Globus pallidus (tissue), 1 donor: Measurements from ENCODE around the gene DNAH17.
A peak's percentile ranks its signal among the peaks of the same experiment; 100 is the strongest.

Source experiments
- DNase-seq: peaks from one replicate; pipeline ENCODE4 v3.0.0-alpha.2; 2015; ENCODE audit warnings: low spot score

DNAH17 gene, protein sequence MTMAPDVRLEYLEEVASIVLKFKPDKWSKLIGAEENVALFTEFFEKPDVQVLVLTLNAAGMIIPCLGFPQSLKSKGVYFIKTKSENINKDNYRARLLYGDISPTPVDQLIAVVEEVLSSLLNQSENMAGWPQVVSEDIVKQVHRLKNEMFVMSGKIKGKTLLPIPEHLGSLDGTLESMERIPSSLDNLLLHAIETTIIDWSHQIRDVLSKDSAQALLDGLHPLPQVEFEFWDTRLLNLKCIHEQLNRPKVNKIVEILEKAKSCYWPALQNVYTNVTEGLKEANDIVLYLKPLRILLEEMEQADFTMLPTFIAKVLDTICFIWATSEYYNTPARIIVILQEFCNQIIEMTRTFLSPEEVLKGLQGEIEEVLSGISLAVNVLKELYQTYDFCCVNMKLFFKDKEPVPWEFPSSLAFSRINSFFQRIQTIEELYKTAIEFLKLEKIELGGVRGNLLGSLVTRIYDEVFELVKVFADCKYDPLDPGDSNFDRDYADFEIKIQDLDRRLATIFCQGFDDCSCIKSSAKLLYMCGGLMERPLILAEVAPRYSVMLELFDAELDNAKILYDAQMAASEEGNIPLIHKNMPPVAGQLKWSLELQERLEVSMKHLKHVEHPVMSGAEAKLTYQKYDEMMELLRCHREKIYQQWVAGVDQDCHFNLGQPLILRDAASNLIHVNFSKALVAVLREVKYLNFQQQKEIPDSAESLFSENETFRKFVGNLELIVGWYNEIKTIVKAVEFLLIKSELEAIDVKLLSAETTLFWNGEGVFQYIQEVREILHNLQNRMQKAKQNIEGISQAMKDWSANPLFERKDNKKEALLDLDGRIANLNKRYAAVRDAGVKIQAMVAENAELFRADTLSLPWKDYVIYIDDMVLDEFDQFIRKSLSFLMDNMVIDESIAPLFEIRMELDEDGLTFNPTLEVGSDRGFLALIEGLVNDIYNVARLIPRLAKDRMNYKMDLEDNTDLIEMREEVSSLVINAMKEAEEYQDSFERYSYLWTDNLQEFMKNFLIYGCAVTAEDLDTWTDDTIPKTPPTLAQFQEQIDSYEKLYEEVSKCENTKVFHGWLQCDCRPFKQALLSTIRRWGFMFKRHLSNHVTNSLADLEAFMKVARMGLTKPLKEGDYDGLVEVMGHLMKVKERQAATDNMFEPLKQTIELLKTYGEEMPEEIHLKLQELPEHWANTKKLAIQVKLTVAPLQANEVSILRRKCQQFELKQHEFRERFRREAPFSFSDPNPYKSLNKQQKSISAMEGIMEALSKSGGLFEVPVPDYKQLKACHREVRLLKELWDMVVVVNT (N-terminal part only)

DNA sequence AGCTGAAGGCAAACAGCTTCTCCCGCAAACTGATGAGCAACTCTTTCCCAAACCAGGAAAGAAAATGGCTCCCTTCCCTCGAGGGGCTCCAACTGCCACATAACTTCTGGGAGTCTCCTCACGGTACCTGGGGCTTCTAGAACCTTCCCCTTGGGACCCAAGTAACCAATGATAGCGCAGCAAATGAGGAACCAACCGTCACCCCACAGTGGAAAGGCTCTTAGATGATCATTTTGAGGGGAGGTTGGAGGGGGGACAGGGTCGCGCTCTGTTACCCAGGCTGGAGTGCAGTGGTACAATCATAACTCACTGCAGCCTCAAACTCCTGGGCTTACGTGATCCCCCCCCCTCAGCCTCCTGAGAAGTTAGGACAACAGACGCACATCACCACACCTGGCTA is at the start of gene DNAH17:
Gene DNAH17, minus strand, starts transcription at position 101 of the 400 bp plus-strand sequence. CDS start 2,339 bp downstream, outside the sequence.
- no peak for DNase-seq

DNA sequence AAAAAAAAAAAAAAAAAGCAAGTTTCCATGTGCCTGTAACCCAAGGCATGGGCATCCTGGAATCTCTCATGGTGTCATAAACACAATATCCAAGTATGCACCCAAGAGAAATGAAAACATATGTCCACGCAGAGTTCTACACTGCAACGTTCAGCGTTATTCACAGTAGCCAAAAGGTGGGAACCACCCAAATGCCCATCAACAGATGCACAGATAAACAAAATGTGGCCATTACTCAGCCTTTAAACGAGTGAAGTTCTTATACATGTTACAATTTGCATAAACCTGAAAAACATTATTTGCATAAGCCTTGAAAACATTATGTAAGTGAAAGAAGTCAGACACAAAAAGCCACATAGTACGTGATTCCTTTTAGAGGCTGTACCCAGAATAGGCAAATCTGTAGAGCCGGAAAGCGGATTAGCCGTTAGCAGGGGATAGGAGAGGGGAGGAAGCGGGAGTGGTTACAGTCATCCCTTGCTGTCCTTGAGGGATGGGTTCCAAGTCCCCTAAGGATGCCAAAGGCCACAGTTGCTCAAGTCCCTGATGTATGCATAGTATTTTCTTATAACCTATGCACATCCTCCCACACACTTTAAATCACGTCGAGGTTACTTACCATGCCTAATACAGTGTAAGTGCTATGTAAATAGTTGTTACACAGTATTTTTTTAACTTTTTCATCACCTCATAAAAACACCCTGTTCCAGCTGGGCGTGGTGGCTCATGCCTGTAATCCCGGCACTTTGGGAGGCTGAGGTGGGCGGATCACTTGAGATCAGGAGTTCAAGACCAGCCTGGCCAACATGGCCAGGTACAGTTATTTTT is 47.3 kb upstream of the DNAH17 start:
- DNase-seq, result no peak

DNA sequence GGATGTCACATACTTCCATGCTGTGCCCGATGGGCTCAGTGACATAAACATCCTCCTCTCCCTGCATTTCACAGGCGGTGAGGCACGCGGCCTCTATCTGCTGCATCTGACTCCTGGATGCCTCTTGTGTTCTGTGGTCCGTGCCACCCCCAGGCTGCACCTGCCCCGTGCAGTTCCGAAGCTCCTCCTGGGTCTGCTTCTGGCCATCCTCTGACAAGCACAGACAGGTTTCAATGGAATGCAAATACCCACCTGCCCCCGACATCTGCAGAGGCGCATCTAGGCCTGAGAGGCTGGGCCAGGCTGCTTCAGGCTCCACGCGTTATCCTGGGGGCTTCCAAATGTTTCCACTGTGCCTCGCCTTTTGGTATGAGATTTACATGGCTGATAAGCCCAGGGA is 46.3 kb upstream of the DNAH17 start:
- no peak for DNase-seq

DNA sequence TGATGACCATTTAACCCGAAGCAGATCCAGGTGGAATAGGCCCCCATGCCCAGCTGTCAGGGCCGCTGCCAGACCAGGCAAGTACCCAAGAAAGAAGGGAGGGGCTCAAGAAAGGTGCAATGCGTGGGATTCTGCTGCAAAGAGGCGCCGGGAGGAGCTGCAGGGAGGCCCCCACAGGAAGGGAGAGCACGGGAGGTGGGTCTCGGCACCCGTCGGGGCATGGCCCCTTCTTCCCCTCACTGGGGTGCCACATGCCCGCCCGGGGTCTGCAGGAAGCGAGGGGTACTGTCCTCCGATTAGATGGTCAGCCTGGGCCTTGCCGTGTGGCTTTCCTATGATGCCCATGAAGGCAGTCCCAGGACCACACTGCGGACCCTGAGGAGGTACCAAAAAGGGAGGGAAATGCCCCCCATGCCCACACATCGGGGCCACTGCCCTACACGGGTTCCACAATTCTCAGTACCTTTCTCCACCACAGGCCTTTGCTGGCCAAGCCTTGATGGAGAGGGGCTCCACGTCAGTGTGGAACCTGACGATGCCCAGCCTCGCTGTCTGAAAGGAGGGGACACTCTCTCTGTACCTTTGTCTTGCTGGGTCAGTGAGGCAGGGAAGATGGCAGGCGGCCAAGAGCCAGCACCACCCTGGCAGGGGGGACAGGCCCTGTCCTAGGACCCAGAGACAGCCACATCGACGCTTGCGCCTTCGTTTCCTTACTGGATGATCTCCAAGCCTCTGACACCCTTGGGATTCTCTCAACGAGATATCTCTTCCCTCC is 45.5 kb upstream of the DNAH17 start:
- DNase-seq, result no peak

DNA sequence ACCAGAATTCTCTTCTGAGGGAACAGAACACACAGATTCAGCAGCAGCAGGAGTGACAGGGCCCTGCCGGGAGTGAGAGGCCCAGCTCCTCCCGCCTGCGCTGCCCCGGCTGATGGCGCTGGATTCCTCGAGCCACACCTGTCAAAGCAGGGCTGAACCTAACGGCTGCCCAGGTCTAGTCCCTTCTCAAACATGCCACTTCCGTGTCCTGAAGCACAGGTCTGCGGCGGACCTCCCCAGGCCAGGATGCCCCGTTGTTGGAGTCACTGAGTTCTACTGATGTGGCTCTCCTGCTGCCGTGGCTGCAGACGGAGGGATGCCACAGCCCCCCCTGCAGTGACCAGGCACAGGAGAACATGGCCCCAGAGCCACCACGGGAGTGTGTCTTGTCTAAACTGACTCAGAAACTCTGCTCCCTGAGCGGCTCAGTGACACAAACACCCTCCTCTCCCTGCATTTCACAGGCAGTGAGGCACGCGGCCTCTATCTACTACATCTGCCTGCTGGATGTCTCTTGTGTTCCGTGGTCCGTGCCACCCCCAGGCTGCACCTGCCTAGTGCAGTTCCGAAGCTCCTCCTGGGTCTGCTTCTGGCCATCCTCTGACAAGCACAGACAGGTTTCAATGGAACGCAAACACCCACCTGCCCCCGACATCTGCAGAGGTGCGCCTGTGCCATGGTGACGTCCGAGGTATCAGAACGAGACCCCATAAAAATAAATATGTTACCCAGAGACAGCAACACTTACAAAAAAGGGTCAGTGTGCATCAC is 44.7 kb upstream of the DNAH17 start:
- no peak for DNase-seq

DNA sequence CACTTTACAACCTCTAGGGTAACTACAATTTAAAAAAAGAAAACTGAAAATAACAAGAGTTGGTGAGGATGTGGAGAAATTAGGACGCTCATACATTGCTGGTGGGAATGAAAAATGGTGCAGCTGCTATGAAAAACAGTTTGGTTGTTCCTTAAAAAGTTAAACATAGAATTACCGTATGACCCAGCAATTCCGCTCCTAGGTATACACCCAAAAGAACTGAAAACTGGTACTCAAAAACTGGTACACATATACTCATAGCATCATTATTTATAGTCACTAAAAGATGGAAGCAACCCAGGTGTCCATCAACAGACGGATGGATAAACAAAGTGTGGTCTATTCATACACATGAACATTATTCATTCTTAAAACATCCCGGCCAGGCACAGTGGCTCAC is 42.9 kb upstream of the DNAH17 start:
- no peak for DNase-seq

DNA sequence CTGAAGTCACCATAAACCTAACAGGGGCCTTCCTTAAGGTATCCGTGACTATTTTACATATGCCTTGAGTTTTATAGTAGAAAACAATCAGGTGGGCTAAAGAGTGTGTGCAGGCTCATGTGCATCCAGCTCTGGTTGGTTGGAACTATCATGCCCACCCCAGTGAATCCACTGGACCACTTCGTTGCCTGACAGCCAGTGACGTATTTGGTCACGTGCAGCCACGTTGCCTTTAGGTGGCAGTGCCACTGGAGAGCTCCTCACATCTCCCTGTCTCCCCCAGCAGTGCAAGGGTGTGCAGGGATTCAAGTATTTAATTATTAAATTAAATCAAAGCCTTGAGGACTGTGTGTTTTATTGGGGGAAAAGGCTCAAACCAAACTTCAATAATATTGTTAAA is 42.1 kb upstream of the DNAH17 start:
- no peak for DNase-seq

DNA sequence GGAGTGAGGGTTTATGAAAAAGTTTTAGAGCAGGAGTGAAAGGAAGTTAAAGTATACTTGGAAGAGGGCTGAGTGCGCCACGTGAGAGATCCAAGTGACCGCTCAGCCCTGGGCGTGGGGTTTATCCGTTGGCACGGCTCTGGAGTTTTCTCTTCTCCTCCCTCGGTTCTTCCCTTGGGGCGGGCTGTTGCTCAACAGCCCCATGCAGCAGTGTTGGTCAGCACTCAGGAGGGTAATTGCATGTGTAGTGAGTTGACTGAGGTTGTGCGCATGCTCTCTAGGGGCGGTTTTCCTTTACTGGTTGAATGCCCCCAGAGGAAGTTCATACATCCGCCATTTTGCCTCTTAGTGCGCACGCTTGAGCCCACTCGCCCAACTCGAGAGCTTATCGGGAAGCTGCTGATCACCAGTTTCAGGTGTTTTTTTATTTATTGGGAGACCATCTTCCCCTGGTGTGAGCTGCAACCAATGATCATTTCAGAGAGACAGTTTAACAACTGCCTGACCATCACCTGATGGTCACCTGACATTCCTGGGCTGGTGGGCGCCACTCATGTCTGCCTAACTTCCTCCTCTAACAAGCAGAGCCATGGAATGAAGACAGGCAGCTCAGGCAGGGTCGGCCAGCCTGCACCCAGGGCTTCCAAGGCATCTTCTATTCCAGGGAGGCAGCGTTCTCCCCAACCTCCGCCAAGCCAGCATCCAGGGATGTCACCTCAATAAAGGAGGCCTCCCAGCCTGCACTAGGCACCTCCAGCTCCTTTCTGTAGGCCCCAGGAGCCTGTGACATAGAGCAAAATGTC is 41.3 kb upstream of the DNAH17 start:
- no peak for DNase-seq

DNA sequence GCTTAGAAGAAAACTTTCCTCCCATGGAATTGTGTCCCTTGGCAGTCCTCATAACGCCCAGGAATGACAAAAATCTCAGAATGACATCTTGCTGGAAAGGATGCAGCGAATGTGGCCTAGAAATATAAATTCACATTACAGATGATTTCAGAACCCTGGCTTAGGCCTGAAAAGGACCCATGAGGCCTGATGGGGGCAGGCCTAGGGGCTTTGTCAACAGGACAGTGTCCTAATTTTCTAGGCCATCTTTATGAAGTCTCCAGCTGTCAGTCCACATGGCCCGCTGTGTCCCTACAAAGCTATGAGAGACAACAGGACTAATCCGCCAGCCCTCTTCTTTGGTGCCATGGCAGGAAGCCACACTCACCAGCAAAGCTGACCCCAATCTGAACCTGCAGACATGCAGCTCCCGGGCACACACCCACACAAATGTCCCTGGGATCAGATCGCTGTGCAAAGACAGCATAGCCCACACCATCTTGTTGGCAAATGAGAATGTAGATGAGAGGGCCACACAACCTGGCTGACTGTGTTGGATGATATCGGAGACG is 40.4 kb upstream of the DNAH17 start:
- DNase-seq, result no peak

DNA sequence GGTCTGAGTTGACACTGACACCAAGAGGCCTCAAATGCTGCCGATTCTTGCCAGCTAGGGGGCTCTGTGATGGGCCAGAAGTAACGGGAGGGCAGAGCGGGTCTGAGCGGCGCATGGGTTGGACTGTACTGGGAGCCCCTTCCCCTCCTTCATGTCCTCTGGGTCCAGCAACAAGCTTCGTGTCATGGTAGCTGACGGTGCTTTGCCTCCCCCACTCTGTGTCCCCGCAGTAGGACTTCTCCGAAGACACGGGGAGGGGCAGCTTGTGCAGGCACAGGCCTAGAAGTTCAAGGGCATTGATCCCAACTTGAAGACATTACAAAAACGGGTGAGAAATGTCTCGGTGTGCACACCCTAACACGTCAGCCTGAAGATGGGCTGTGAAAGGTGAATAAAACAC is 39.8 kb upstream of the DNAH17 start:
- DNase-seq, result no peak

DNA sequence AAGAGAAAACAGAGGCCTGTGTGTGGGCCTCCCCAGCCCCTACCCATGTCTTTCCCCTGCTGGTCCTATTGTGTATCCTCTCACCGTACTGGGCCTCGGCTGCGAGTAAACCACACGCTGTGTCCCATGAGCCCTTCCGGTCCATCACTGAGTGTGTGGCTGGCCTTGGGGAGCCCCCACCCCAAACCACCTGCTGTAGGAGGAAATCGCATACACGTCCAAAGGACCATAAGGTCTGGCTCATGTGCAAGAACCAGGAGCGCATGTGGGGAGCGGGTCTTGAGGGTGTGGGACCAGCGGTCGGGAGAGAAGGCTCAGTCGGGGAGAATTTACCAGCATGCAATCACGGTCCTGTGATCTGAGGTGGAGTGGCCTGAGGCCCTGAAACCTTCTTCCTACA is 38.4 kb upstream of the DNAH17 start:
- no peak for DNase-seq

DNA sequence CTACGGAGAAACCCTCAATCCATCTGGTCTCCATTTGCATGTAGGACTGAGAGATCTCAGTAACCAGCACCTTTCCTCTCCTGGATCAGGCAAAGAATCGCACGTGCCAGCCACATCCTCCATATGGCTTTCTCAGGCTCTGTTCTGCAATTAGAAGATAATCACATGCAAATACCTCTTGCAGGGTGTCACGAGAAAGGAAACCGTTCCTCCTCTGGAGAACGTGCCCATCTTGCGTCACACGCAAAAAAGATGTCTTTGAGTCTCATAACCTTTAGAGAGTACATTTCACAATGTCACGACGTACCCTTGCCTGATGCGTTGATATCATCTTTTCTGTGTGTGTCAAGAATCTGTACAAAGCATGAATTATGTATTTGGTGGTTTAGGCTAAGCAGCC is 36.2 kb upstream of the DNAH17 start:
- no peak for DNase-seq

DNA sequence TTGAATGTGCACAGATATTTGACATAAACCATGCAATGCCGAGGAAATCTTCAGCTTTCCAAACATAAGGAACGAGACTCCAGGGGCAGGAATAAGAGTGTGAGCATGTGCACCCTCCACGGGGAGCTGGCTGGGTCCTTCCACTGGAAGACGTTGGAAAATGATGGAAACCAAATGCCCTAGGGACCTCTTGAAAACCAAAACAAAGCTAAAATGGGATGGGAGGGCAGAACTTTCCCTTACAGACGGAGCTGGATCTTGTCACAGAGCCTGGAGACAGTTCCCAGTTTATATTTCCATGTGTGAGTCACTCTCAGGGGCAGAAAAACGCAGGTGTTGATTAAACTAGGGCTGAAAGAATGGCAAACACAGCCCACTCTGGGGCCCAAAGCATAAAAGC is 34.4 kb upstream of the DNAH17 start:
- no peak for DNase-seq

DNA sequence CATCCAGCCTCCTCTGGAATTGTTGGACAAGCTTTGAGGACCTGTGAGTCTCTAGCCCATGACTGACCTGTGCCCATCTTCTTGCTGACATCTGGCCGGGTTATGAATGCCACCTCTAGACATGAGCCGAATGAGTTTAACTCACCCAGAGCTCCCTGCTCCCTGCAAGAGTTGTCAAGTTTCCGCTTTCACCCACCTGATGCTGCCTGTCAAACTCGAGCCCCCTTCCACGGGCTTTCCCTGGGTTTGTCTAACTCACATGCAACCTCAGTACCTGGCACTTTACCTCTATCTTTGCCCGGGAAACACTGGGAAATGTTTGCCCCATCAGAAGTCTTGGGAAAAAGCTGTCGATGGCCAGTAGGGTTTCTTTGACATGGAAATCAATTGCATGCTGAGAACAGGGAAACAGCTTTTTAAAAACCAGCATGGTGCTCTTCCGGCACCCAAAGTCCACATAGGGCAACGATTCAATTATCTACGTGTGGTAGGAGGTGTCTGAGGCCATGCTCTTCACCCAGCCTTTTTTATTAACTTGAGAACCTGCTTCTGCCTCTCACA is 33.8 kb upstream of the DNAH17 start:
- DNase-seq, result no peak

DNA sequence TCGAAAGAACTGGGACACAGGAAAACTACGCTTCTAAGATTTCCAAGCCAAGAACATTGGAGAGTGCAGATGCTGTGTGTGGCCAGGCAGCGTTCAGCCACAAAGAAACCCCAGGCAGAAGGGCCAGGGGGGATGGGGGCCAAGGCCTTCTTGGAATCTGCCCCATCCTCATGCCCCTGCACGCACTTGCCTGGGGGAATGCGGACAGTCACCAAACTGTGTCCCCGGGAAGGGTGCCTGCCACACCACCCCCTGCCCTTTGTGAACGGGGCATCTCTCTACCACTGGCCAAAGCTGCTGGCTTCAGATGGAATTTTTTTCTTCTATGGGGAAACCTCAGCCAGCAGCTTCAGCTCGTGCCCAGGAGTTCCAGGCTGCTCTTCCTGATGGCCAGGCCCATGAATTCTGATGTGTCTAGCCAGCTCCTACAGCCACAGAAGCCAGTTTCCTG is 32.0 kb upstream of the DNAH17 start:
- peak; percentile 69 for DNase-seq

DNA sequence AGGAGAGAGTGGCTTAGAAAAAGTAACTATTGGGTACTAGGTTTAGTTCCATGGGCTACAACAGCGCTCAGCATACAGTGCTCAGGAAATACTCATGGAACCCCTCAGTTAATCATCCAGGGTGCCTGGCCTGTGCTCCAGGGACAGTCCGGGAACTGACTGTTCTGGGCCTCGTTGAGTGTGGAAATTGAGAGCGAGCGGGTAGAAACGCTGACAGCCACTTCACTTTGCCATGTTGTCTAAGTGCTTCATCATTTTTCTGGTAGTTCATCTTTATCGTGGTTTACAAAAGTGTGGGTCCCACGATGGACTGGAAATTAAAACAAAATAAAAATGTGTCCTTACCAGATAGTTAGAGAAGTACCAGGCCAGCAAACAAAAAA is 31.6 kb upstream of the DNAH17 start:
- no peak for DNase-seq

DNA sequence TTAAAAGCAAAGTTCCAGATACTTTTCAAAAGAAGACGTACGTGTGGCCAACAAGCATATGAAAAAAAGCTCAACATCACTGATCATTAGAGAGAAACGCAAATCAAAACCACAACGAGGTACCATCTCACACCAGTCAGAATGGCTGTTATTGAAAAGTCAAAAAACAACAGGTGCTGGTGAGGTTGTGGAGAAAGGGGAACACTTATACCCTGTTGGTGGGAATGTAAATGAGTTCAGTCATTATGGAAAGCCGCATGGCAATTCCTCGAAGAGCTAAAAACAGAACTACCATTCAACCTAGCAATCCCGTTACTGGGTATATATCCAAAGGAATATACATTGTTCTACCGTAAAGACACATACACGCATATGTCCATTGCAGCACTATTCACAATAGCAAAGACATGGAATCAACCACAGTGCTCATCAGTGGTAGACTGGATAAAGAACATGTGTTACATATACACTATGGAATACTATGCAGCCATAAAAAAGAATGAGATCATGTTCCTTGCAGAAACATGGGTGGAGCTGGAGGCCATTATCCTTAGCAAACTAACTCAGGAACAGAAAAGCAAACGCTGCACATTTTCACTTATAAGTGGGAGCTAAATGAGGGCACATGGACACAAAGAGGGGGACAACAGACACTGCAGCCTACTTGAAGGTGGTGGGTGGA is 31.1 kb upstream of the DNAH17 start:
- DNase-seq, result no peak

DNA sequence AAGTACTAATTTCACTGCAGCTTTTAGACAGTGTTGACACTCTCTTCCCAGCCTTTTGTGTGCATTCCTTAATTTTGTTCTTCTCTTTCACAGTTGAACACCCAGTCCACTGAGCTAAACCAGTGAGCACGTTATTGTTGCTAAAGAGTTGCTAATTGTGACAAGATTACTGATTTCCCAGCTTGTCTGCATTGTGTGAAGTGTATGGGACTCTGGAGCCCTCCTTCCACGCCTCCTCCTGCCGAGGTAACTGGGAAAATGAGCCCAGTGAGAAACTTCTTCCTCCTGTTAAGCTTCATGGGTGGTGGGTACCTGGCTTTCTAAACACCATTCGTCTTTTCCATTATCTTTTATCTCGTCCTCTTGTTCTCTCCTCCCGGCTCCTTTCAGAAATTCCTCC is 29.8 kb upstream of the DNAH17 start:
- no peak for DNase-seq
